ENCODE measurements around the gene GRPR.

DNA sequence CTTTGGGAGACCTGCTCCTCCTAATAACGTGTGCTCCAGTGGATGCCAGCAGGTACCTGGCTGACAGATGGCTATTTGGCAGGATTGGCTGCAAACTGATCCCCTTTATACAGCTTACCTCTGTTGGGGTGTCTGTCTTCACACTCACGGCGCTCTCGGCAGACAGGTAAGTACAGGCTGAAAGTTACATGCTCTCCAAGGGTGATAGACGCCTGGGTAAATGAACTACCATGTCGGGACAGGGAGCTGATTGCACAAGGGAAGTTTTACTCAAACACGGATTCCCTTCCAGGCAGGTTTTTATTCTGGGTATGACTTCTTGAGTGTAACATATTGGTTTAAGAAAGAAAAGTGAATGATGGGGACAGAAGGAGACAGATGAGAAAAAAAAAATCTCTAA, 836 bp downstream of the GRPR start:
- TF ChIP-seq, protein P1, sequence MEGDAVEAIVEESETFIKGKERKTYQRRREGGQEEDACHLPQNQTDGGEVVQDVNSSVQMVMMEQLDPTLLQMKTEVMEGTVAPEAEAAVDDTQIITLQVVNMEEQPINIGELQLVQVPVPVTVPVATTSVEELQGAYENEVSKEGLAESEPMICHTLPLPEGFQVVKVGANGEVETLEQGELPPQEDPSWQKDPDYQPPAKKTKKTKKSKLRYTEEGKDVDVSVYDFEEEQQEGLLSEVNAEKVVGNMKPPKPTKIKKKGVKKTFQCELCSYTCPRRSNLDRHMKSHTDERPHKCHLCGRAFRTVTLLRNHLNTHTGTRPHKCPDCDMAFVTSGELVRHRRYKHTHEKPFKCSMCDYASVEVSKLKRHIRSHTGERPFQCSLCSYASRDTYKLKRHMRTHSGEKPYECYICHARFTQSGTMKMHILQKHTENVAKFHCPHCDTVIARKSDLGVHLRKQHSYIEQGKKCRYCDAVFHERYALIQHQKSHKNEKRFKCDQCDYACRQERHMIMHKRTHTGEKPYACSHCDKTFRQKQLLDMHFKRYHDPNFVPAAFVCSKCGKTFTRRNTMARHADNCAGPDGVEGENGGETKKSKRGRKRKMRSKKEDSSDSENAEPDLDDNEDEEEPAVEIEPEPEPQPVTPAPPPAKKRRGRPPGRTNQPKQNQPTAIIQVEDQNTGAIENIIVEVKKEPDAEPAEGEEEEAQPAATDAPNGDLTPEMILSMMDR (IDR thresholded peaks at IDR 0.05): no peak
- TF ChIP-seq POLR2AphosphoS5 (IDR thresholded peaks at IDR 0.05): no peak
- no peak for TF ChIP-seq POLR2A (IDR thresholded peaks at IDR 0.05)
